GM19025 (cell line): ENCODE measurements around the gene PMPCA.

Source experiments
- ATAC-seq: cut with Tn5 transposase; IDR thresholded peaks from one replicate; pipeline ENCODE4 v1.9.1; 2021; ENCODE audit warnings: mild to moderate bottlenecking, low read depth, moderate library complexity; ENCODE audit not compliant: unreplicated experiment

PMPCA gene

GRCh38 chr9:136410500-136411287, at the start of gene PMPCA, which contains the start of gene ENTR1:
TSS of gene PMPCA (plus strand) at chr9:136410658. CDS start at chr9:136410669, 11 bp downstream.
TSS of gene ENTR1 (minus strand) at chr9:136410614. CDS start at chr9:136410397, 217 bp downstream.
- ATAC-seq, result peak; percentile 78

GRCh38 chr9:136361047-136361753, 49.3 kb upstream of the PMPCA start:
- ATAC-seq, result no peak

GRCh38 chr9:136361754-136362449, 48.6 kb upstream of the PMPCA start:
- ATAC-seq, result no peak

GRCh38 chr9:136362450-136362784, 48.0 kb upstream of the PMPCA start:
- no peak for ATAC-seq

- peak; percentile 77 for ATAC-seq
These were observed 47.1 kb upstream of the PMPCA start, which contains the start of gene DNLZ for GRCh38 chr9:136363106-136363948. TSS of gene DNLZ (minus strand) at chr9:136363744. CDS start at chr9:136363714, 30 bp downstream.

- ATAC-seq, result no peak
These were observed 46.3 kb upstream of the PMPCA start for GRCh38 chr9:136363949-136364748.

- ATAC-seq, result no peak
These were observed 45.3 kb upstream of the PMPCA start for GRCh38 chr9:136364942-136365774.

- no peak for ATAC-seq
These were observed 44.7 kb upstream of the PMPCA start for GRCh38 chr9:136365775-136366222.

- no peak for ATAC-seq
These were observed 43.6 kb upstream of the PMPCA start for GRCh38 chr9:136366826-136367225.

GRCh38 chr9:136367296-136368145, 42.9 kb upstream of the PMPCA start:
- ATAC-seq, result no peak

GRCh38 chr9:136368190-136368589, 42.3 kb upstream of the PMPCA start:
- ATAC-seq, result no peak

- no peak for ATAC-seq
These were observed 40.4 kb upstream of the PMPCA start for GRCh38 chr9:136370037-136370436.

- no peak for ATAC-seq
These were observed 39.5 kb upstream of the PMPCA start for GRCh38 chr9:136370687-136371532.

- no peak for ATAC-seq
These were observed 39.0 kb upstream of the PMPCA start for GRCh38 chr9:136371533-136371880.

GRCh38 chr9:136372006-136372405, 38.5 kb upstream of the PMPCA start:
- no peak for ATAC-seq

- ATAC-seq, result no peak
These were observed 37.7 kb upstream of the PMPCA start for GRCh38 chr9:136372561-136373299.
